GM12892 (cell line): ENCODE data around the gene TSPAN5.

Experiments
- POLR2AphosphoS5 ChIP-seq: IDR thresholded peaks from 2 replicates; pipeline ENCODE4 v1.6.1; 2011; ENCODE audit warnings: low read depth, low read length, control low read depth
- TAF1 ChIP-seq: IDR thresholded peaks from 2 replicates; pipeline ENCODE4 v1.6.1; 2011; ENCODE audit warnings: low read depth, mild to moderate bottlenecking, control low read depth, low read length, borderline replicate concordance

DNA sequence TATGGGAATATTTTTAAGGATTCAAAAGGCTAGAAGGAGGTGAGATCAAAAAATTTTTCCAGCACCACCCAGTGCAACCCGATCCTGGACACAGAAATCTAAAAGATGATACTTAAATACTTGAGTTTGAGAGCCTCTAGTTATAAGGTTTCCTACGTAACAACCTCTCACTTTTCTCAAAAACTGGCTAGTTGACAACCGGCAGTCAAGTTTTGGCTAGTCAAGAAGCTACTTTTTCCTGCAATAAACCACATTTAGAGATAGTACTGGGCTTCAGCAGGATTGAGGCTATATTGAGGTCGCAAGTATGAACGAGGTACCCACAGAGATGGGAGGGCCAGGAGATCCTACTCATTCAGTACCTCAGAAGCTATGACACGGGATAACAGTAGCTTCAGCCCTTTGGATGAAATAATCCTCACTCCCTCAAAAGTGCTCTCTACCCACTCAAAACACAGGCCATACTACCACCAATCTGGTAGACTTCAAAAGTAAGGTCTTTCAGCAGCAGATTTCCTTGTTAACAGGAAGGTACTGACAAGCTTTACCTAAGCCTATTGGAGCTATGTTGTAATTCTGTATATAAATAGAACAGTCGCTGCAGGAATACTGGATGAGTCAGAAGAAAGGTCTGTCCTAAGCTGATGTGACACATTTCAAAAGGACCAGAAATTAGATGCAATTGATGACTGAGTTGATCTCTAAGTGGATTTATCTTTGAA lies 1.5 kb upstream of the TSPAN5 start:
- TF ChIP-seq POLR2AphosphoS5, result no peak
- no peak for TF ChIP-seq TAF1
